D721Med (cell line): Measurements from ENCODE around the gene ADAMTSL4.
A peak's percentile ranks its signal among the peaks of the same experiment; 100 is the strongest.

ENCODE experiments used
- DNase-seq: peaks from one replicate; pipeline ENCODE4 v3.0.0; 2011; ENCODE audit warnings: low spot score; ENCODE audit not compliant: insufficient read length
- FAIRE-seq: peaks from 2 replicates; lab custom pipeline; 2011; peaks lifted over from hg19 to GRCh38; lab: Jason Lieb, UNC
- TF ChIP-seq, protein P1 (sequence below): IDR thresholded peaks from 2 replicates; pipeline ENCODE4 v1.5.1; 2012; ENCODE audit warnings: mild to moderate bottlenecking, control low read depth; ENCODE audit not compliant: insufficient read depth; ENCODE audit errors: missing control alignments

The ADAMTSL4 gene

DNA sequence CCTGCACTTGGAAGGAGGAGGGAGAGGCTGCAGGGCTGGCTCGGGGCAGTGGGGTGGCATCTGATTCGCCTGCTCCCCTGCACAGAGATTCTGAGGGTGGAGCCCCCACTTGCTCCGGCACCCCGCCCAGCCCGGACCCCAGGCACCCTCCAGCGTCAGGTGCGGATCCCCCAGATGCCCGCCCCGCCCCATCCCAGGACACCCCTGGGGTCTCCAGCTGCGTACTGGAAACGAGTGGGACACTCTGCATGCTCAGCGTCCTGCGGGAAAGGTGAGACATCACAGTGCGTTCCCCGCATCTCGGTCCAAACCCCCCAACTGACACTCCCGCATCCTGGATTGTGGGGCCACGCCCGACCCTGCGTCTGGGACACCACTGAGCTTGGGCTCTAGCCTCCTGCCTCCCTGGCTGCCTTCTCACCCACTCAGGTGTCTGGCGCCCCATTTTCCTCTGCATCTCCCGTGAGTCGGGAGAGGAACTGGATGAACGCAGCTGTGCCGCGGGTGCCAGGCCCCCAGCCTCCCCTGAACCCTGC, 7.9 kb downstream of the ADAMTSL4 start:
- TF ChIP-seq, protein P1, sequence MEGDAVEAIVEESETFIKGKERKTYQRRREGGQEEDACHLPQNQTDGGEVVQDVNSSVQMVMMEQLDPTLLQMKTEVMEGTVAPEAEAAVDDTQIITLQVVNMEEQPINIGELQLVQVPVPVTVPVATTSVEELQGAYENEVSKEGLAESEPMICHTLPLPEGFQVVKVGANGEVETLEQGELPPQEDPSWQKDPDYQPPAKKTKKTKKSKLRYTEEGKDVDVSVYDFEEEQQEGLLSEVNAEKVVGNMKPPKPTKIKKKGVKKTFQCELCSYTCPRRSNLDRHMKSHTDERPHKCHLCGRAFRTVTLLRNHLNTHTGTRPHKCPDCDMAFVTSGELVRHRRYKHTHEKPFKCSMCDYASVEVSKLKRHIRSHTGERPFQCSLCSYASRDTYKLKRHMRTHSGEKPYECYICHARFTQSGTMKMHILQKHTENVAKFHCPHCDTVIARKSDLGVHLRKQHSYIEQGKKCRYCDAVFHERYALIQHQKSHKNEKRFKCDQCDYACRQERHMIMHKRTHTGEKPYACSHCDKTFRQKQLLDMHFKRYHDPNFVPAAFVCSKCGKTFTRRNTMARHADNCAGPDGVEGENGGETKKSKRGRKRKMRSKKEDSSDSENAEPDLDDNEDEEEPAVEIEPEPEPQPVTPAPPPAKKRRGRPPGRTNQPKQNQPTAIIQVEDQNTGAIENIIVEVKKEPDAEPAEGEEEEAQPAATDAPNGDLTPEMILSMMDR = no peak
- FAIRE-seq (no peak), DNase-seq (no peak)

DNA sequence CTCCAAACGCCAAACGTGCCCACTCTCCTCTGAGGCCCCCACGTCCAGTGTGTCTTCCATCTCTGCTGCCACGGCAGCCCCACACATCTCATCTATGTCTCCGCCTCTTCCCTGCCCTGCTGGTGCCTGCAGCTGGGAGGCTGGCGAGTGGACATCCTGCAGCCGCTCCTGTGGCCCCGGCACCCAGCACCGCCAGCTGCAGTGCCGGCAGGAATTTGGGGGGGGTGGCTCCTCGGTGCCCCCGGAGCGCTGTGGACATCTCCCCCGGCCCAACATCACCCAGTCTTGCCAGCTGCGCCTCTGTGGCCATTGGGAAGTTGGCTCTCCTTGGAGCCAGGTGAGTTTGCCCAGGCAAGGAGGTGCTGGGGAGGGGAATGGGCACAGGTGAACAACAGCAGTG, 8.6 kb downstream of the ADAMTSL4 start:
- TF ChIP-seq, protein P1 = no peak
- DNase-seq = no peak
- no peak for FAIRE-seq

DNA sequence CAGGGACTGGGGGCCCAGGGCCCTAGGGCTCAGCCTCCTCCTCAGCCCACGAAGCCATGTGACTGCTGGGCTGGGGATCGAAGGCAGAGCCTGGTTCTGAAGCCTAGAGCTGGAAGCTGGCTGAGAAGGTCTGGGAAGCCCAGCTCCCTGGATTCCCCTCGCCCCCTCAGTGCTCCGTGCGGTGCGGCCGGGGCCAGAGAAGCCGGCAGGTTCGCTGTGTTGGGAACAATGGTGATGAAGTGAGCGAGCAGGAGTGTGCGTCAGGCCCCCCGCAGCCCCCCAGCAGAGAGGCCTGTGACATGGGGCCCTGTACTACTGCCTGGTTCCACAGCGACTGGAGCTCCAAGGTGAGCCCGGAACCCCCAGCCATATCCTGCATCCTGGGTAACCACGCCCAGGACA, 9.1 kb downstream of the ADAMTSL4 start:
- FAIRE-seq (no peak), DNase-seq (no peak)
- TF ChIP-seq, protein P1 = no peak

DNA sequence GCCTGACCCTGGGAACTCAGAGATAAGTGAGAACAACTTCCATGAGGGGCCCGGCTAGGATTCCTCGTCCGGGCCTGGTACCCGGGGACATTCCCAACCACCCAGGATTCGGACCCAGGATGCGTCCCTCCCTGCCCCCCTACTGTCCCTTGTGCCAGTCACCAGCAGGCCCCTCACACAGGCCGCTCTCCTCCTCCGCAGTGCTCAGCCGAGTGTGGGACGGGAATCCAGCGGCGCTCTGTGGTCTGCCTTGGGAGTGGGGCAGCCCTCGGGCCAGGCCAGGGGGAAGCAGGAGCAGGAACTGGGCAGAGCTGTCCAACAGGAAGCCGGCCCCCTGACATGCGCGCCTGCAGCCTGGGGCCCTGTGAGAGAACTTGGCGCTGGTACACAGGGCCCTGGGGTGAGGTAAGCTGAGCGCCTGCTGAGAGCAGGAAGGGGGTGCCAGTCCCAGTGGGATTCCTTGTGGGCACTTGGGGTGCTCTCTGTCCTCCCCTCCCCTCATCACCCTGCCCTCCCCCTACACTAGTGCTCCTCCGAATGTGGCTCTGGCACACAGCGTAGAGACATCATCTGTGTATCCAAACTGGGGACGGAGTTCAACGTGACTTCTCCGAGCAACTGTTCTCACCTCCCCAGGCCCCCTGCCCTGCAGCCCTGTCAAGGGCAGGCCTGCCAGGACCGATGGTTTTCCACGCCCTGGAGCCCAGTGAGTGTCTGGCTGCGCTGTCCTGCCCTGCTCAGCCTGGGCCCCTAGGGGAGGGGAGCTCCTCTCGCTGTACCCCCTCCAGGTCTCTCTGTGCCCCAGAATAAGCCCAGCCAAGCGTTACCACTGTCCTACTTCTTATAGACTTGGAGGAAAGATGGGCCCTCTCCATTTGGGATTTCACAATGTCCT, 9.8 kb downstream of the ADAMTSL4 start:
- DNase-seq = no peak
- no peak for FAIRE-seq
- TF ChIP-seq, protein P1 = no peak

DNA sequence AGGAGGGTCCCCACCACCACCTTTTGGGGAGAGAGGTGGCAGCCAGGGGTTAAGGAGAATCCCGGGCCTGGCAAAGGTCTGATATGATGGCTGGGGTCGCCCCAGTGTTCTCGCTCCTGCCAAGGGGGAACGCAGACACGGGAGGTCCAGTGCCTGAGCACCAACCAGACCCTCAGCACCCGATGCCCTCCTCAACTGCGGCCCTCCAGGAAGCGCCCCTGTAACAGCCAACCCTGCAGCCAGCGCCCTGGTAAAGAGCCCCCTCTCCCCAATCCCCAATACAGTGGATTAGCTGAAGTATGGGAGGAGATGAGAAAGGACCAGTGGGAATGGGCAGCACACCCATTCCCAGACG, 10.4 kb downstream of the ADAMTSL4 start:
- FAIRE-seq (no peak), DNase-seq (no peak)
- TF ChIP-seq, protein P1 = no peak

DNA sequence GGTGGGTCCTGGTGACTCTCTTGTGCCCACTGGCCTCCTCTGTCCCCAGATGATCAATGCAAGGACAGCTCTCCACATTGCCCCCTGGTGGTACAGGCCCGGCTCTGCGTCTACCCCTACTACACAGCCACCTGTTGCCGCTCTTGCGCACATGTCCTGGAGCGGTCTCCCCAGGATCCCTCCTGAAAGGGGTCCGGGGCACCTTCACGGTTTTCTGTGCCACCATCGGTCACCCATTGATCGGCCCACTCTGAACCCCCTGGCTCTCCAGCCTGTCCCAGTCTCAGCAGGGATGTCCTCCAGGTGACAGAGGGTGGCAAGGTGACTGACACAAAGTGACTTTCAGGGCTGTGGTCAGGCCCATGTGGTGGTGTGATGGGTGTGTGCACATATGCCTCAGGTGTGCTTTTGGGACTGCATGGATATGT, 10.8 kb downstream of the ADAMTSL4 start:
- no peak for FAIRE-seq
- DNase-seq = peak; percentile 97
- TF ChIP-seq, protein P1 = peak; percentile 91
